Activated CD8-positive, alpha-beta memory T cell treated with anti-CD3 and anti-CD28 coated beads, Interleukin-2, amount 50 U/mL, for 1 hour (primary cell): ENCODE data around the gene SYNJ1.

Source experiments
- DNase-seq: peaks from one replicate; pipeline ENCODE4 v3.0.0-alpha.2; 2020; ENCODE audit errors: extremely low read depth

Gene SYNJ1

GRCh38 chr21:32580949-32581348 lies 146.9 kb downstream of the SYNJ1 start:
- no peak for DNase-seq
